Ishikawa (cell line): Measurements from ENCODE around the gene STOML1.

Experiments used
- CEBPB ChIP-seq: IDR thresholded peaks from 2 replicates; pipeline ENCODE4 v1.6.1; 2012
- CREB1 ChIP-seq: IDR thresholded peaks from 2 replicates; pipeline ENCODE4 v1.6.1; 2012; ENCODE audit warnings: low read depth
- EGR1 ChIP-seq: IDR thresholded peaks from 2 replicates; pipeline ENCODE4 v1.6.1; 2012
- EP300 ChIP-seq: IDR thresholded peaks from 2 replicates; pipeline ENCODE4 v1.6.1; 2012; ENCODE audit warnings: borderline replicate concordance
- FOXM1 ChIP-seq: IDR thresholded peaks from 2 replicates; pipeline ENCODE4 v1.6.1; 2012; ENCODE audit warnings: low read depth, borderline replicate concordance
- MAX ChIP-seq: IDR thresholded peaks from 2 replicates; pipeline ENCODE4 v1.6.1; 2012
- NFIC ChIP-seq: IDR thresholded peaks from 2 replicates; pipeline ENCODE4 v1.6.1; 2012
- RAD21 ChIP-seq: IDR thresholded peaks from 2 replicates; pipeline ENCODE4 v1.6.1; 2012; ENCODE audit warnings: low read depth
- REST ChIP-seq: IDR thresholded peaks from 2 replicates; pipeline ENCODE4 v1.6.1; 2012; ENCODE audit warnings: low read depth, mild to moderate bottlenecking
- TAF1 ChIP-seq: IDR thresholded peaks from 2 replicates; pipeline ENCODE4 v1.6.1; 2012; ENCODE audit warnings: low read depth, mild to moderate bottlenecking
- TCF12 ChIP-seq: IDR thresholded peaks from 2 replicates; pipeline ENCODE4 v1.6.1; 2012; ENCODE audit warnings: low read depth
- TEAD4 ChIP-seq: IDR thresholded peaks from 2 replicates; pipeline ENCODE4 v1.6.1; 2012
- YY1 ChIP-seq: IDR thresholded peaks from 2 replicates; pipeline ENCODE4 v1.6.1; 2012; ENCODE audit warnings: low read depth
- ZBTB7A ChIP-seq: IDR thresholded peaks from 2 replicates; pipeline ENCODE4 v1.6.1; 2012; ENCODE audit warnings: low read depth
- TF ChIP-seq, protein P1 (sequence below): IDR thresholded peaks from 2 replicates; pipeline ENCODE4 v1.6.1; 2012

Gene STOML1

DNA sequence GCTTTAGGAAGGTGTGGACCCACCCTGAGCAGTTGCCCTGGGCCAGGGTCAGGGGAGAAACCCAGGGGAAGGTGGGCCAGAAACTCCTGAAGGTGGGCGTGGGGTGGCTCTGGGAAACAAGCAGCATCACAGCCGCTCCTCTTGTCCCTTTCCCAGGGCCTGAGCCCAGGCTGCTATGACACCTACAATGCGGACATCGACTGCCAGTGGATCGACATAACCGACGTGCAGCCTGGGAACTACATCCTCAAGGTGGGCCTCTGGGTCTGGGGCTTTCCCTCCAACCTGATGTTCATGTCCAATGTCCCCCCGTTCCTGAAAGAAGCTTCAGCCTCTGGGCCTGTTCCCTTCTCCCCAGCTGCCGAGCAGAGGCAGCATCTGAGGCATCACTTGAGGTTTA lies 44.4 kb downstream of the STOML1 start:
- no peak for TF ChIP-seq MAX
- no peak for TF ChIP-seq TEAD4
- no peak for TF ChIP-seq NFIC
- TF ChIP-seq TCF12: no peak

DNA sequence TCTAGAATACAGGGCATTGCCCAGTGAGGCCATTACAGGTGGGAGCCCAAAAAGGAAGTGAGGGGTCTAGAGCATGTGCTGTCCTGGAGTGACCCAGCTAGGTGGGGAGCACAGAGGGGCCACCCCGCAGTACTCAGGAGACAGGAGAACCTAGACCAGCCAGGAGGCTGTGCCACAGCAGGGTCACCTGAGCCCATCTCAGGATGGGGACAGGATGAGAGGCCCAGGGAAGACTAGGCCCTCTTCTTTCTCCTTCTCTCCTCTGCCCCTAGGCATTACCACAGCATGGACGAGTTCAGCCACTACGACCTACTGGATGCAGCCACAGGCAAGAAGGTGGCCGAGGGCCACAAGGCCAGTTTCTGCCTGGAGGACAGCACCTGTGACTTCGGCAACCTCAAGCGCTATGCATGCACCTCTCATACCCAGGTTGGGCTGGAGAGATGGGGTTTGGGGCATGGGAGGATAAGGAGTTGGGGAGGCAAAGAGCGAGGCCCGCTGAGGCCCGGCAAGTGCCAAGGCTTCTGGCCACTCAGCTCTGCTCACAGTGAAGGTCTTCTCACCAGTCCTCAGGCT lies 45.2 kb downstream of the STOML1 start:
- TF ChIP-seq ZBTB7A: no peak
- TF ChIP-seq TAF1: no peak
- no peak for TF ChIP-seq NFIC
- no peak for TF ChIP-seq CEBPB
- no peak for TF ChIP-seq TCF12

- TF ChIP-seq NFIC (no peak), RAD21 (no peak), TEAD4 (no peak), EGR1 (no peak), TCF12 (no peak), CEBPB (no peak), ZBTB7A (no peak), FOXM1 (no peak), CREB1 (no peak), TAF1 (no peak), YY1 (no peak), EP300 (no peak), REST (no peak)
- TF ChIP-seq, protein P1, sequence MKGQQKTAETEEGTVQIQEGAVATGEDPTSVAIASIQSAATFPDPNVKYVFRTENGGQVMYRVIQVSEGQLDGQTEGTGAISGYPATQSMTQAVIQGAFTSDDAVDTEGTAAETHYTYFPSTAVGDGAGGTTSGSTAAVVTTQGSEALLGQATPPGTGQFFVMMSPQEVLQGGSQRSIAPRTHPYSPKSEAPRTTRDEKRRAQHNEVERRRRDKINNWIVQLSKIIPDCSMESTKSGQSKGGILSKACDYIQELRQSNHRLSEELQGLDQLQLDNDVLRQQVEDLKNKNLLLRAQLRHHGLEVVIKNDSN: no peak
Observed at GRCh38 chr15:73946046-73946721, 45.9 kb downstream of the STOML1 start.

DNA sequence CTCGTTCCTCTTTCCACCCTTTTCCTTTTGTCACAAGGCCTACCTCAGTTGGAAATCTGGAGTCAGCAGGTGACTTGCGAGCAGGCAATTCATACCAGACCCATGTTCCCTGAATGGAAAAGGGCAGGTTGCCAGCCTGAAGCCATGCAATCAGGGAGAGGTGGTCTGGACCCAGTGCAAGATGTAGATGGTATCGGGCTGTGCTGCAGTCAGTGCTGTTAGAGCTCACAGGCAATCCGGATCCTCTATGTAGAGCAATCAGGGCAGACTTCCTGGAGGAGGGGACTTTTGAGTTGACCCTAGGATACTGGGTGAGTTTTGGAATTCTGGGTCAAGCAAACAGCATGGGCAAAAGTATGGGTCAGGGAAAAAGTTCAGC lies 47.0 kb downstream of the STOML1 start:
- TF ChIP-seq REST (no peak), CREB1 (no peak), MAX (no peak), TCF12 (no peak), TAF1 (no peak), RAD21 (no peak), TEAD4 (no peak), NFIC (no peak), FOXM1 (no peak)

- TF ChIP-seq EGR1 (no peak), TEAD4 (no peak), NFIC (no peak), EP300 (no peak), FOXM1 (no peak), TCF12 (no peak), REST (no peak), ZBTB7A (no peak)
- TF ChIP-seq, protein P1: no peak
Observed at GRCh38 chr15:73944161-73945129, 47.6 kb downstream of the STOML1 start.
